Osteoblast (primary cell): ENCODE data around the gene AGBL1. TPM values are rescaled to one million over a fixed set of nuclear protein-coding genes. Genes with fewer than 3 reads are reported as not detected.

Source experiments
- DNase-seq: peaks from one replicate; pipeline ENCODE4 v3.0.0; 2011; ENCODE audit warnings: low spot score, mixed read lengths; ENCODE audit not compliant: insufficient read length; ENCODE audit errors: missing footprints
- H2AFZ ChIP-seq: 2 replicates; pipeline ENCODE4 v1.6.0; 2011; ENCODE audit warnings: mild to moderate bottlenecking, low read length
- H3K27ac ChIP-seq: 2 replicates; pipeline ENCODE4 v1.5.1; 2011; ENCODE audit warnings: mild to moderate bottlenecking, low read depth, low read length, moderate library complexity
- H3K27me3 ChIP-seq: 2 replicates; pipeline ENCODE4 v1.6.0; 2012; ENCODE audit warnings: mild to moderate bottlenecking, control low read depth, inconsistent platforms, low read length, moderate library complexity; ENCODE audit not compliant: insufficient read depth
- H3K36me3 ChIP-seq: 2 replicates; pipeline ENCODE4 v1.5.1; 2011; ENCODE audit warnings: mild to moderate bottlenecking, low read length, control low read depth, moderate library complexity; ENCODE audit not compliant: insufficient read depth
- H3K4me1 ChIP-seq: 2 replicates; pipeline ENCODE4 v1.5.1; 2011; ENCODE audit warnings: mild to moderate bottlenecking, low read length, control low read depth, moderate library complexity; ENCODE audit not compliant: insufficient read depth
- H3K4me2 ChIP-seq: 2 replicates; pipeline ENCODE4 v1.6.0; 2011; ENCODE audit warnings: mild to moderate bottlenecking, low read length; ENCODE audit not compliant: insufficient read depth
- H3K4me3 ChIP-seq: fragments of 200-600 bp; sonication (generic); 3 replicates; pipeline ENCODE4 v1.5.1; 2012; ENCODE audit warnings: mild to moderate bottlenecking, low read length, inconsistent platforms; ENCODE audit not compliant: insufficient read depth
- H3K79me2 ChIP-seq: 2 replicates; pipeline ENCODE4 v1.6.0; 2012; ENCODE audit warnings: mild to moderate bottlenecking, low read length, control low read depth, inconsistent platforms; ENCODE audit not compliant: insufficient read depth
- H3K9me3 ChIP-seq: 2 replicates; pipeline ENCODE4 v1.5.1; 2011; ENCODE audit warnings: low read depth, low read length, control low read depth
- H4K20me1 ChIP-seq: 2 replicates; pipeline ENCODE4 v1.6.0; 2012; ENCODE audit warnings: mild to moderate bottlenecking, low read length, control low read depth; ENCODE audit not compliant: insufficient read depth
- total RNA-seq: library from RNA; depleted of rRNA; stranded (reverse); fragments of >200 nt; gene quantifications from 2 replicates; pipeline ENCODE4 v1.2.3, GENCODE V29; 2012
- TF ChIP-seq, protein P1 (sequence below): IDR thresholded peaks from 2 replicates; pipeline ENCODE4 v1.5.1; 2011; ENCODE audit warnings: mild to moderate bottlenecking, low read depth, low read length, moderate library complexity; ENCODE audit errors: extremely low read depth

The AGBL1 gene
- total RNA-seq, 1 donor = not detected

GRCh38 chr15:86664581-86664980, 584.9 kb downstream of the AGBL1 start:
- no peak overlapping the region for H2AFZ ChIP-seq
- H3K4me3 ChIP-seq = no peak overlapping the region
- peaks cover 2% of the 10 kb centered on the region for H3K9me3 ChIP-seq
- DNase-seq = no peak
- no peaks in the 10 kb centered on the region for H3K36me3 ChIP-seq
- H4K20me1 ChIP-seq = no peaks in the 10 kb centered on the region
- TF ChIP-seq, protein P1, sequence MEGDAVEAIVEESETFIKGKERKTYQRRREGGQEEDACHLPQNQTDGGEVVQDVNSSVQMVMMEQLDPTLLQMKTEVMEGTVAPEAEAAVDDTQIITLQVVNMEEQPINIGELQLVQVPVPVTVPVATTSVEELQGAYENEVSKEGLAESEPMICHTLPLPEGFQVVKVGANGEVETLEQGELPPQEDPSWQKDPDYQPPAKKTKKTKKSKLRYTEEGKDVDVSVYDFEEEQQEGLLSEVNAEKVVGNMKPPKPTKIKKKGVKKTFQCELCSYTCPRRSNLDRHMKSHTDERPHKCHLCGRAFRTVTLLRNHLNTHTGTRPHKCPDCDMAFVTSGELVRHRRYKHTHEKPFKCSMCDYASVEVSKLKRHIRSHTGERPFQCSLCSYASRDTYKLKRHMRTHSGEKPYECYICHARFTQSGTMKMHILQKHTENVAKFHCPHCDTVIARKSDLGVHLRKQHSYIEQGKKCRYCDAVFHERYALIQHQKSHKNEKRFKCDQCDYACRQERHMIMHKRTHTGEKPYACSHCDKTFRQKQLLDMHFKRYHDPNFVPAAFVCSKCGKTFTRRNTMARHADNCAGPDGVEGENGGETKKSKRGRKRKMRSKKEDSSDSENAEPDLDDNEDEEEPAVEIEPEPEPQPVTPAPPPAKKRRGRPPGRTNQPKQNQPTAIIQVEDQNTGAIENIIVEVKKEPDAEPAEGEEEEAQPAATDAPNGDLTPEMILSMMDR = no peak
- H3K4me2 ChIP-seq = no peak overlapping the region
- no peaks in the 10 kb centered on the region for H3K79me2 ChIP-seq
- no peaks in the 10 kb centered on the region for H3K4me1 ChIP-seq
- H3K27ac ChIP-seq = no peak overlapping the region
- no peaks in the 10 kb centered on the region for H3K27me3 ChIP-seq

- H3K36me3 ChIP-seq = no peaks in the 10 kb centered on the region
- no peak overlapping the region for H3K4me3 ChIP-seq
- H3K27ac ChIP-seq = no peak overlapping the region
- H3K79me2 ChIP-seq = no peaks in the 10 kb centered on the region
- TF ChIP-seq, protein P1 = no peak
- no peak overlapping the region for H2AFZ ChIP-seq
- no peaks in the 10 kb centered on the region for H3K4me1 ChIP-seq
- H3K27me3 ChIP-seq = no peaks in the 10 kb centered on the region
- H3K9me3 ChIP-seq = no peaks in the 10 kb centered on the region
- no peak overlapping the region for H3K4me2 ChIP-seq
- DNase-seq = no peak
- H4K20me1 ChIP-seq = no peaks in the 10 kb centered on the region
These were observed 596.3 kb downstream of the AGBL1 start for GRCh38 chr15:86676002-86676401.

- H3K9me3 ChIP-seq = no peaks in the 10 kb centered on the region
- H3K4me2 ChIP-seq = no peak overlapping the region
- no peak overlapping the region for H3K27ac ChIP-seq
- H3K4me3 ChIP-seq = no peak overlapping the region
- no peaks in the 10 kb centered on the region for H3K27me3 ChIP-seq
- no peaks in the 10 kb centered on the region for H3K36me3 ChIP-seq
- no peak for DNase-seq
- H2AFZ ChIP-seq = no peak overlapping the region
- H3K79me2 ChIP-seq = no peaks in the 10 kb centered on the region
- no peaks in the 10 kb centered on the region for H4K20me1 ChIP-seq
- TF ChIP-seq, protein P1 = no peak
- H3K4me1 ChIP-seq = no peaks in the 10 kb centered on the region
These were observed 597.6 kb downstream of the AGBL1 start for GRCh38 chr15:86677278-86677677.

GRCh38 chr15:86685263-86685662, 605.6 kb downstream of the AGBL1 start:
- Histone ChIP-seq H2AFZ (no peak overlapping the region), H3K36me3 (no peaks in the 10 kb centered on the region), H3K9me3 (no peaks in the 10 kb centered on the region), H3K27me3 (no peaks in the 10 kb centered on the region), H4K20me1 (no peaks in the 10 kb centered on the region), H3K79me2 (no peaks in the 10 kb centered on the region), H3K27ac (no peak overlapping the region), H3K4me3 (no peak overlapping the region), H3K4me2 (no peak overlapping the region), H3K4me1 (no peaks in the 10 kb centered on the region)
- TF ChIP-seq, protein P1 = no peak
- no peak for DNase-seq
